SKM-1 (cell line): ENCODE data around the gene PHACTR3.

Experiments
- DNase-seq: peaks from one replicate; lab custom pipeline; 2025; ENCODE audit not compliant: unreplicated experiment; lab: John Stamatoyannopoulos, UW

Gene PHACTR3

GRCh38 chr20:59588236-59588855 lies 16.0 kb upstream of the PHACTR3 start:
- no peak for DNase-seq

- DNase-seq: no peak
Observed at GRCh38 chr20:59589086-59589684, 15.2 kb upstream of the PHACTR3 start.

- DNase-seq: no peak
Observed at GRCh38 chr20:59591061-59591460, 13.3 kb upstream of the PHACTR3 start.

- no peak for DNase-seq
Observed at GRCh38 chr20:59596690-59597089, 7.7 kb upstream of the PHACTR3 start.

GRCh38 chr20:59597240-59597639 lies 7.1 kb upstream of the PHACTR3 start:
- DNase-seq: no peak

GRCh38 chr20:59598625-59599310 lies 5.6 kb upstream of the PHACTR3 start:
- DNase-seq: peak; percentile 27

- no peak for DNase-seq
Observed at GRCh38 chr20:59599941-59600340, 4.4 kb upstream of the PHACTR3 start.

- no peak for DNase-seq
Observed at GRCh38 chr20:59600472-59600871, 3.9 kb upstream of the PHACTR3 start.

GRCh38 chr20:59602546-59603080 lies 1.7 kb upstream of the PHACTR3 start:
- DNase-seq: no peak

- DNase-seq: no peak
Observed at GRCh38 chr20:59603176-59603575, 1.2 kb upstream of the PHACTR3 start.

GRCh38 chr20:59604741-59605600 lies 631 bp downstream of the PHACTR3 start:
- DNase-seq: no peak

GRCh38 chr20:59605601-59606364 lies 1.4 kb downstream of the PHACTR3 start:
- no peak for DNase-seq

- DNase-seq: no peak
Observed at GRCh38 chr20:59606566-59606965, 2.2 kb downstream of the PHACTR3 start.

GRCh38 chr20:59608396-59608795 lies 4.1 kb downstream of the PHACTR3 start:
- no peak for DNase-seq

- no peak for DNase-seq
Observed at GRCh38 chr20:59608871-59609270, 4.5 kb downstream of the PHACTR3 start.

GRCh38 chr20:59611286-59611685 lies 6.9 kb downstream of the PHACTR3 start:
- DNase-seq: no peak

GRCh38 chr20:59613861-59614260 lies 9.5 kb downstream of the PHACTR3 start:
- peak; percentile 50 for DNase-seq

GRCh38 chr20:59614714-59615113 lies 10.4 kb downstream of the PHACTR3 start:
- no peak for DNase-seq

GRCh38 chr20:59616306-59616705 lies 12.0 kb downstream of the PHACTR3 start:
- no peak for DNase-seq

- DNase-seq: no peak
Observed at GRCh38 chr20:59617221-59617620, 12.9 kb downstream of the PHACTR3 start.

- DNase-seq: no peak
Observed at GRCh38 chr20:59618131-59618530, 13.8 kb downstream of the PHACTR3 start.
